Amniotic stem cell (primary cell): ENCODE measurements around the gene RBM42.
"Not testable (repeated sequence)": the region's sequence is repeated elsewhere in the genome, so short reads cannot be mapped to it uniquely, and the experiment has no call there.

ENCODE experiments used
- DNase-seq: peaks from one replicate; lab custom pipeline; 2025; lab: John Stamatoyannopoulos, UW

RBM42 gene

GRCh38 chr19:35654828-35655227 lies 26.0 kb downstream of the RBM42 start:
- DNase-seq, result not testable (repeated sequence)

GRCh38 chr19:35655600-35655999 lies 26.8 kb downstream of the RBM42 start:
- no peak for DNase-seq

- DNase-seq, result no peak
These were observed 27.9 kb downstream of the RBM42 start for GRCh38 chr19:35656700-35657099.

- DNase-seq, result no peak
These were observed 29.3 kb downstream of the RBM42 start for GRCh38 chr19:35657904-35658700.

- DNase-seq, result no peak
These were observed 33.1 kb downstream of the RBM42 start for GRCh38 chr19:35661995-35662340.

- DNase-seq, result no peak
These were observed 35.1 kb downstream of the RBM42 start for GRCh38 chr19:35663981-35664380.

GRCh38 chr19:35665157-35665556 lies 36.3 kb downstream of the RBM42 start:
- no peak for DNase-seq

- DNase-seq, result no peak
These were observed 36.8 kb downstream of the RBM42 start for GRCh38 chr19:35665604-35666003.

GRCh38 chr19:35666251-35666913 lies 37.5 kb downstream of the RBM42 start, which contains the start of gene UPK1A:
TSS of gene UPK1A (plus strand) at chr19:35666517. CDS start at chr19:35666813, 296 bp downstream.
- no peak for DNase-seq

- no peak for DNase-seq
These were observed 40.7 kb downstream of the RBM42 start for GRCh38 chr19:35669566-35669965.

- no peak for DNase-seq
These were observed 41.1 kb downstream of the RBM42 start for GRCh38 chr19:35669974-35670373.

GRCh38 chr19:35670686-35671085 lies 41.9 kb downstream of the RBM42 start:
- DNase-seq, result no peak

GRCh38 chr19:35671818-35672217 lies 43.0 kb downstream of the RBM42 start:
- DNase-seq, result no peak

- peak; percentile 55 for DNase-seq
These were observed 44.4 kb downstream of the RBM42 start for GRCh38 chr19:35673121-35673804.

- DNase-seq, result no peak
These were observed 46.8 kb downstream of the RBM42 start for GRCh38 chr19:35675589-35676140.
